D721Med (cell line): Measurements from ENCODE around the gene SLC24A3.

Experiments
- DNase-seq: peaks from one replicate; pipeline ENCODE4 v3.0.0; 2011; ENCODE audit warnings: low spot score; ENCODE audit not compliant: insufficient read length
- FAIRE-seq: peaks from 2 replicates; lab custom pipeline; 2011; peaks lifted over from hg19 to GRCh38; lab: Jason Lieb, UNC
- TF ChIP-seq, protein P1 (sequence below): IDR thresholded peaks from 2 replicates; pipeline ENCODE4 v1.5.1; 2012; ENCODE audit warnings: mild to moderate bottlenecking, control low read depth; ENCODE audit not compliant: insufficient read depth; ENCODE audit errors: missing control alignments

The SLC24A3 gene

DNA sequence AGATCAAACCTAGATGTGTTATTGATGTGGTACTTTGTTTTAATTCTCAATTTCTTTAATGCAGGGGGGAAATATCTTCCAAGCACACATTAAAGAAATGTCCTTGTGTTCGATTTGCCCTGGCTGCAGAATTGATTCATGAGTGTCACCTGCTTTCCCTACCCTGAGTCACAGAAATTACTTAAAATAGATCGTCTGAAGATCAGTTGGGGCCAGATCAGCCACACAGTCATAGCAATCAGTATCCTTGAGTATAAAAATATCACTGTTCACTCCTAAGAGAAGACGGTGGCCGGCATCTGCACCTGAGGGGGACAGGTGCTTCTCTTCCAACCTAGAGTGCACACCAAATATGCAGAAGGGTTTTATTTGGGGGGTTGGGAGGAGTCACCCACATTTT lies 430.4 kb downstream of the SLC24A3 start:
- FAIRE-seq (no peak), DNase-seq (no peak)

DNA sequence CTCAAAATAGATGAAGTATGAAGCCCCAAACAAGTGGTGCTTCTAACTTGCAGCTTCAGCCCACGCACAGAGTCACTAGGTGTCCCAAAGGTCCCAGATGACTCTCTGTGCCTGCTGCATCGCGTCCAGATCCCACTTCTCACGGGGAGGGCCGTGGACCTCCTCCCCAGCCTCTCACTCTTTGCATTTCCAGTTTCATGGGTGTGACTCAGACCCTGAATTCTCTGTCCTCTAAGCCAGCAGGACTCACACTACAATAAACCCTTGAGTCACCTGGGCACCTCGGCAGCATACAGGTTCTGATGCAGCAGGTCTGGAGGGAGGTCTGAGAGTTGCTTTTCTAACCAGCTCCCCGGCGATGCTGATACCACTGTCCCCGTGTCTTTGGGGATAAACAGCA lies 431.6 kb downstream of the SLC24A3 start:
- DNase-seq (no peak), FAIRE-seq (no peak)
- TF ChIP-seq, protein P1, sequence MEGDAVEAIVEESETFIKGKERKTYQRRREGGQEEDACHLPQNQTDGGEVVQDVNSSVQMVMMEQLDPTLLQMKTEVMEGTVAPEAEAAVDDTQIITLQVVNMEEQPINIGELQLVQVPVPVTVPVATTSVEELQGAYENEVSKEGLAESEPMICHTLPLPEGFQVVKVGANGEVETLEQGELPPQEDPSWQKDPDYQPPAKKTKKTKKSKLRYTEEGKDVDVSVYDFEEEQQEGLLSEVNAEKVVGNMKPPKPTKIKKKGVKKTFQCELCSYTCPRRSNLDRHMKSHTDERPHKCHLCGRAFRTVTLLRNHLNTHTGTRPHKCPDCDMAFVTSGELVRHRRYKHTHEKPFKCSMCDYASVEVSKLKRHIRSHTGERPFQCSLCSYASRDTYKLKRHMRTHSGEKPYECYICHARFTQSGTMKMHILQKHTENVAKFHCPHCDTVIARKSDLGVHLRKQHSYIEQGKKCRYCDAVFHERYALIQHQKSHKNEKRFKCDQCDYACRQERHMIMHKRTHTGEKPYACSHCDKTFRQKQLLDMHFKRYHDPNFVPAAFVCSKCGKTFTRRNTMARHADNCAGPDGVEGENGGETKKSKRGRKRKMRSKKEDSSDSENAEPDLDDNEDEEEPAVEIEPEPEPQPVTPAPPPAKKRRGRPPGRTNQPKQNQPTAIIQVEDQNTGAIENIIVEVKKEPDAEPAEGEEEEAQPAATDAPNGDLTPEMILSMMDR = no peak

More for the DNA sequence above, 430.4 kb downstream of the SLC24A3 start:
- TF ChIP-seq, protein P1 = no peak

DNA sequence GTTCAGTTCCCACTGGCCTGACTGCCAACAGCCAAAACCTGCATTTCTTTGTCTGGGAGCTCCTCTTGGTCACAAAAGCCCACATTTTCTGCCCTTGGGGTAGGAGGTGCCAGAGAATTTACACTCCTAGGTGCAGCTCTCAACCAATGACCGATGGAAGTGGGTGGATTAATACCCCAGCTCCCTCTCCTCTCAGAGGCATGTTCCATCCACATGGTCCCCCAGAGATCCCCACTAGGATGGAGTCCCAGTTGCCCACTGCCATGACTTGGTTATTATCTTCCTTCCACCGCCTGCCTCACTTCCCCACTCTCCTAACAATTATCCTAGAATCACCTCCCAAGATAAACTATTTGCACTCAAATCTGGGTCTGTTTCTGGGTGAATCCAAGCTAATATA lies 434.5 kb downstream of the SLC24A3 start:
- FAIRE-seq = no peak
- DNase-seq = no peak
- TF ChIP-seq, protein P1 = no peak

DNA sequence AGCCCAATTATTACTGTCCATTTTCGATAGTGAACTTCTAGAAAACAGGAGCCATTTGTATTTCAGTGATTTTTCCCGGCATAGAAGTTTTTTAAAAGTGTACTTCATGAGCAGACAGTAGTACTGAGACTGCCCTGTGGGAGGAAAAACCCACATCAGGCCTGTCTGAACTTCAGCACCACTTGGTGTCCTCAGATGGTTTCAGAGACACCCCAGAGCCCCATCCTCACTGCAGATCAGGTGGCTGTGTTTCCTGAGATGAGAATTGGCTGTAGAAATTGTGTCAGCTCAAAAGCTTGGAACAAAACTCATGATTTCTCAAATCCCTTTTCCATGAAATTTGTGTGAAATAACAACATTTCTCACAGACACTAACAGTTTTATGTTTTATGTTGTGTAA lies 435.6 kb downstream of the SLC24A3 start:
- FAIRE-seq = no peak

DNA sequence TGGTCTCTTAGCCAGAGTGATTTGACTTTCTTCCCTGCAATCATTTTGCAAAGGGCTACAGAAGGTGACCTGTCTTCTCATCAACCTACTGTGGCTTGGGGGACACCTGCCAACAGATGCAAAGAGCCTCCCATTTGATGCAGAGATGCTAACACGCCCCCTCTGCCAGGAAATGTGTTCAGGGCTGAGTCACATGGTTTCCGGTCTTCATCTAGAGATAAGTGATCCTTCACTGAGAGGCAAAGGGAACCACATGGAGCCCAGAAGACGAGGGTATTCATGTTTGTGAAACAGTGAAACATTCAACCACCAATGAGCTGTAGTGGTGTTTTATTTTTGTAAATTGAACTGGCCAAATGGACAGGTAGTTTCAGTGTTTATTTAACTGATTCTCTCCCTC lies 436.6 kb downstream of the SLC24A3 start:
- FAIRE-seq = no peak
- DNase-seq = no peak
- TF ChIP-seq, protein P1 = no peak

More for the DNA sequence above, 435.6 kb downstream of the SLC24A3 start:
- TF ChIP-seq, protein P1 = no peak
- no peak for DNase-seq

DNA sequence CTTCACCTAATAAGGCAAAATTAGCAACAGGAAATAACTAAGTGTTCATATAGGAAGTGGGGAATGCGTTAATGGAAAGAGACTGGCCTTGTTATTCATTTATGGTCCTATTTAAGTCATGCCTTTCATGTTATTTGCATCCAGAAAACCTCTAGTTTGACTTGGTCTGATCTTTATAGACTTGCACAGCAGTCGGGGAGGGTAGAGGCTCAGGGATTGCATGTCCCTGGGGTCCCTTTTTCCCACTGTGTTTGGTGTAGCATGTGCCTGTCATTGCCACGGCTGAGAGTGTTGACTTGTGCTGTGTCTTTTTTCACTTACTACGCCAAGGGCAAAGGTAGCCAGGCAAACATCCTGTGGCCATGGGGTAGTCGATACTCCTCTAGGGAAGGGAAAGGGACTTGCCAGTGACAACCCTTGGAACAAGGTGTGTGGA lies 440.2 kb downstream of the SLC24A3 start:
- FAIRE-seq = no peak
- no peak for DNase-seq
- TF ChIP-seq, protein P1 = no peak

DNA sequence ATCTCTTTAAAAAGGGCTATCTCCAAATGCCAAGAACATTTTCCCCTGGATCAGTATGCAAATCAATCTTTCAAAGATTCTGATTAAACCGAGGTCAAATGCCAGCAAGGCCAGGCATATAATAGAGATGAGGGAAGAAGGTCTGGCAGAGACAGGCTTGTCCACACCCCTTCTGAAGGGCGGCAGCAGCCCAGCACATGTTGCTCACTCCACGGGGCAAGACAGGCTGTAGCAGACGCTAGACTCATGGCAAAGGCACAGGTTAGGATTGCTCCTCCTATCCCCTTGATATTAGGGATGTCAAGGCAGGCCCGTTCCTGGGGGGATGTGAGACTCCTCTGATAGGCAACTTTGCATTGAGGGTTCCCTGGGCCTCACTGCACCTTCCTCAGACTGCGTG lies 440.9 kb downstream of the SLC24A3 start:
- no peak for DNase-seq
- TF ChIP-seq, protein P1 = no peak
- no peak for FAIRE-seq
